ENCODE measurements around the gene TFPI2.

DNA sequence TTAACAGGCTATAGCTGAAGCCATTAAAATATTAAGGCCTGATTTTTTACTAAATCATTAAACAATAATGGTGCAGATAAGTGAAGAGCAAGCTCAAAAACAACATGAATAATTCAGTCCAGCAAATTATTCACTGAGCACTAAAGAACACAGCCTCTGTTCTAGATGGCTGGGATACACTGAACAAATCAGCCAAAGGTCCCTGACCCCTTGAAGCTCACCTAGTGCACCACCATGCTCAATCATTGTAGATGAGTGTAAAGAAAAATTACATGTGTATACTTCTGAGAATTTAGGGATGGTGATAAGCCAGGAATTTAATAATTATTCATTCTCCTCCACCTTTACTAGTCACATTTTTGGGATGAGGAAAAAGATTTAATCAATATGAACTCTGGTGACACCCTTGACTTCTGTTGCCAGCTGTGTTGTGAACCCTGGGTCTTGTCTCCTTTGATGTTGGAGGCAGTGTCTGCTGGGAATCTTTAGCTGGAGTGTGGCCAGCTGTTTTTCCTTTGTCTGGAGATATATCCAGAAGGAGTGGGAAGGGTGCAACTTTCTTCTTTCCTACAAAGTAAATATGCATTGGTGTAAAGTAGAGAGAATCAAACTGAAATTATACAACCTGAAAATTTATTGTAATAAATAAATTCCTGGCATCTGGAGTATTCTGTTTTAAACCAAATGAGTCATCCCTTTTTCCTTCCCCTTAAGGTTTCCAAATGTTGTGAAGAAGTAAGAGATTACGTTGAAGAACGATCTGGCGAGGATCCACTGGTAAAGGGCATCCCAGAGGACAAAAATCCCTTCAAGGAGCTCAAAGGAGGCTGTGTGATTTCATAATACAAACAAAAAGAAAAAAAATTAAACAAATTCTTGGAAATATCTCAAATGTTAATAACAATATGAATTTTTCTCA is 19.8 kb upstream of the TFPI2 start:
- TF ChIP-seq TAF1 (IDR thresholded peaks at IDR 0.05; ENCODE audit: low read depth, low read length): no peak
- no peak for TF ChIP-seq POLR2AphosphoS5 (IDR thresholded peaks at IDR 0.05; ENCODE audit: low read depth, low read length)

Data from GM12891 (cell line).